NCI-H2107 (cell line): ENCODE results near the gene UBE4B.
"Not testable (repeated sequence)": the region's sequence is repeated elsewhere in the genome, so short reads cannot be mapped to it uniquely, and the experiment has no call there.

Experiments used
- DNase-seq: peaks from one replicate; lab custom pipeline; 2025; lab: John Stamatoyannopoulos, UW

Gene UBE4B

GRCh38 chr1:10073371-10073770 is 40.6 kb downstream of the UBE4B start:
- not testable (repeated sequence) for DNase-seq

GRCh38 chr1:10074059-10074851 is 41.5 kb downstream of the UBE4B start:
- no peak for DNase-seq

- no peak for DNase-seq
Observed at GRCh38 chr1:10074852-10075730, 42.3 kb downstream of the UBE4B start.

- no peak for DNase-seq
Observed at GRCh38 chr1:10075732-10076131, 43.0 kb downstream of the UBE4B start.

GRCh38 chr1:10078494-10078893 is 45.7 kb downstream of the UBE4B start:
- DNase-seq = no peak

GRCh38 chr1:10080523-10080922 is 47.8 kb downstream of the UBE4B start:
- DNase-seq = no peak

GRCh38 chr1:10082785-10083479 is 50.2 kb downstream of the UBE4B start:
- no peak for DNase-seq

- DNase-seq = no peak
Observed at GRCh38 chr1:10084045-10084444, 51.3 kb downstream of the UBE4B start.

GRCh38 chr1:10085076-10085475 is 52.3 kb downstream of the UBE4B start:
- DNase-seq = no peak

- no peak for DNase-seq
Observed at GRCh38 chr1:10087210-10087609, 54.5 kb downstream of the UBE4B start.

- no peak for DNase-seq
Observed at GRCh38 chr1:10101929-10102328, 69.2 kb downstream of the UBE4B start.

- no peak for DNase-seq
Observed at GRCh38 chr1:10103193-10103592, 70.4 kb downstream of the UBE4B start.

- no peak for DNase-seq
Observed at GRCh38 chr1:10104834-10105233, 72.1 kb downstream of the UBE4B start.

GRCh38 chr1:10105484-10105883 is 72.7 kb downstream of the UBE4B start:
- DNase-seq = no peak

GRCh38 chr1:10106241-10106640 is 73.5 kb downstream of the UBE4B start:
- no peak for DNase-seq

- DNase-seq = no peak
Observed at GRCh38 chr1:10106756-10107475, 74.2 kb downstream of the UBE4B start.

GRCh38 chr1:10107476-10107847 is 74.7 kb downstream of the UBE4B start:
- not testable (repeated sequence) for DNase-seq

GRCh38 chr1:10108134-10108663 is 75.4 kb downstream of the UBE4B start:
- no peak for DNase-seq

- DNase-seq = no peak
Observed at GRCh38 chr1:10108948-10109708, 76.4 kb downstream of the UBE4B start.

GRCh38 chr1:10113501-10113900 is 80.7 kb downstream of the UBE4B start:
- no peak for DNase-seq

- DNase-seq = no peak
Observed at GRCh38 chr1:10114746-10115145, 82.0 kb downstream of the UBE4B start.
